ENCODE measurements around the gene ADAR. TPM values are rescaled to one million over a fixed set of nuclear protein-coding genes. Genes with fewer than 3 reads are reported as not detected.

ADAR gene
- total RNA-seq, 1 donor from 2014 or later = 275 TPM

DNA sequence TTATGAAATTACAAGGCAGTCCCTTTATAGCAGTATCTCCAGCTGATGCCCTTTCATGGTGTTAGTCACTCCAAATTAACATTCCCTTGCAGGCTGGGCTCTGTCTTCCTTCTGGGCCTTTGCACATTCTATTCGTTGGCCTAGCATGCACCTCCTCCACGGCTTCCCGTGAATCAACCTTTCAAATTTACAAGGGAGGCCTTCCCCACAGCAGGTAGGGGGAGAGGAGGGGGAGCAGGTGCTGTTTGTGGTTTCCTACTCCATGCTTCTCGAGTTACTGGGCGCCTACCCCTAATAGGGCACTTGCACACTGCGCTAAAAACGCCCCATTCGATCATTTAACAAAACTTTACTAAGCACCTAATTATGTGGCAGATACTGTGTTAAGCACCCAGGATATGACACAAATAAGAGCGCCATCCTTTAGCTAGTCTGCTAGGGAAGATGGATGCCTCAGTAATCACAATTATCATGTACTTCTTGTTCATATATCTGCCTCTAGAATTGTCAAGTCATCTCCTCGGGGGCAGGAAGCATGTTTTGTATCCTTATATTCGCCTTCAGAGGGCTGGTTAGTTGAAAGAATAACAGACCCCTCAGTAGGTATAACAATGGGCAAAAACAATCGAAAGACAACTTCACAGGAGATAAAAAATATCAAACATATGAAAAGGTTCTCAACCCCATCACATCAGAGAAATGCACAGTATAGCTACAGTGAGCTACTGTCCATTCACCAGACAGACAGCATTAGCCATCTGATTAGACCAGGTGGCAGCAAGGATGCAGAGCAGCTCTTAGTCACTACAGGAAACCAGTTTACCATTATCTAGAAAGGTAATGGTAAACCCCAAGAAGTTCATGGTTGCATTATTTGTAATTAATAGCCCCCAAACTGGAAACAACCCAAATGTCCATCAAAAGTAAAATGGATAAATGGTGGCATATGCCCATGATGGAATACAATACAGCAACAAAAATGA is 1.7 kb upstream of the ADAR start:
- no peak for DNase-seq (ENCODE audit: low read depth)
- Mint-ChIP-seq H3K4me3 (ENCODE audit: unreplicated experiment) (peak overlapping the region; percentile 94), H3K36me3 (ENCODE audit: low read depth, unreplicated experiment) (peaks cover 8% of the 10 kb centered on the region), H3K9me3 (ENCODE audit: unreplicated experiment) (no peaks in the 10 kb centered on the region), H3K27me3 (ENCODE audit: low read depth, unreplicated experiment) (no peaks in the 10 kb centered on the region), H3K27ac (ENCODE audit: unreplicated experiment) (peak overlapping the region; percentile 98), H3K4me1 (ENCODE audit: low read depth, unreplicated experiment) (peaks cover 42% of the 10 kb centered on the region)
- FAIRE-seq = no peak
- Histone ChIP-seq H3K4me3 (ENCODE audit: insufficient read depth, low read depth, low read length) (no peak overlapping the region), H3K9me3 (ENCODE audit: insufficient read depth, low read depth, low read length) (no peaks in the 10 kb centered on the region), H3K27me3 (ENCODE audit: insufficient read depth, low read length) (no peaks in the 10 kb centered on the region), H3K9ac (ENCODE audit: low read length) (peak overlapping the region; percentile 100), H3K4me1 (ENCODE audit: insufficient read depth, low read length) (peaks cover 21% of the 10 kb centered on the region), H3K36me3 (ENCODE audit: insufficient read depth, low read length) (no peaks in the 10 kb centered on the region), H4K20me1 (ENCODE audit: insufficient read depth, low read length) (peaks cover 69% of the 10 kb centered on the region), H3K79me2 (ENCODE audit: insufficient read depth, low read length) (peaks cover 93% of the 10 kb centered on the region), H2AFZ (ENCODE audit: low read depth, low read length) (no peak overlapping the region), H3K27ac (ENCODE audit: low read depth, low read length) (peak overlapping the region; percentile 98), H3K4me2 (ENCODE audit: low read length) (peak overlapping the region; percentile 100)
- TF ChIP-seq, protein P1, sequence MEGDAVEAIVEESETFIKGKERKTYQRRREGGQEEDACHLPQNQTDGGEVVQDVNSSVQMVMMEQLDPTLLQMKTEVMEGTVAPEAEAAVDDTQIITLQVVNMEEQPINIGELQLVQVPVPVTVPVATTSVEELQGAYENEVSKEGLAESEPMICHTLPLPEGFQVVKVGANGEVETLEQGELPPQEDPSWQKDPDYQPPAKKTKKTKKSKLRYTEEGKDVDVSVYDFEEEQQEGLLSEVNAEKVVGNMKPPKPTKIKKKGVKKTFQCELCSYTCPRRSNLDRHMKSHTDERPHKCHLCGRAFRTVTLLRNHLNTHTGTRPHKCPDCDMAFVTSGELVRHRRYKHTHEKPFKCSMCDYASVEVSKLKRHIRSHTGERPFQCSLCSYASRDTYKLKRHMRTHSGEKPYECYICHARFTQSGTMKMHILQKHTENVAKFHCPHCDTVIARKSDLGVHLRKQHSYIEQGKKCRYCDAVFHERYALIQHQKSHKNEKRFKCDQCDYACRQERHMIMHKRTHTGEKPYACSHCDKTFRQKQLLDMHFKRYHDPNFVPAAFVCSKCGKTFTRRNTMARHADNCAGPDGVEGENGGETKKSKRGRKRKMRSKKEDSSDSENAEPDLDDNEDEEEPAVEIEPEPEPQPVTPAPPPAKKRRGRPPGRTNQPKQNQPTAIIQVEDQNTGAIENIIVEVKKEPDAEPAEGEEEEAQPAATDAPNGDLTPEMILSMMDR (IDR thresholded peaks at IDR 0.05; ENCODE audit: insufficient read depth, low read depth, low read length) = no peak
- no peak for TF ChIP-seq EZH2 (IDR thresholded peaks at IDR 0.05; ENCODE audit: insufficient read depth, low read length)

DNA sequence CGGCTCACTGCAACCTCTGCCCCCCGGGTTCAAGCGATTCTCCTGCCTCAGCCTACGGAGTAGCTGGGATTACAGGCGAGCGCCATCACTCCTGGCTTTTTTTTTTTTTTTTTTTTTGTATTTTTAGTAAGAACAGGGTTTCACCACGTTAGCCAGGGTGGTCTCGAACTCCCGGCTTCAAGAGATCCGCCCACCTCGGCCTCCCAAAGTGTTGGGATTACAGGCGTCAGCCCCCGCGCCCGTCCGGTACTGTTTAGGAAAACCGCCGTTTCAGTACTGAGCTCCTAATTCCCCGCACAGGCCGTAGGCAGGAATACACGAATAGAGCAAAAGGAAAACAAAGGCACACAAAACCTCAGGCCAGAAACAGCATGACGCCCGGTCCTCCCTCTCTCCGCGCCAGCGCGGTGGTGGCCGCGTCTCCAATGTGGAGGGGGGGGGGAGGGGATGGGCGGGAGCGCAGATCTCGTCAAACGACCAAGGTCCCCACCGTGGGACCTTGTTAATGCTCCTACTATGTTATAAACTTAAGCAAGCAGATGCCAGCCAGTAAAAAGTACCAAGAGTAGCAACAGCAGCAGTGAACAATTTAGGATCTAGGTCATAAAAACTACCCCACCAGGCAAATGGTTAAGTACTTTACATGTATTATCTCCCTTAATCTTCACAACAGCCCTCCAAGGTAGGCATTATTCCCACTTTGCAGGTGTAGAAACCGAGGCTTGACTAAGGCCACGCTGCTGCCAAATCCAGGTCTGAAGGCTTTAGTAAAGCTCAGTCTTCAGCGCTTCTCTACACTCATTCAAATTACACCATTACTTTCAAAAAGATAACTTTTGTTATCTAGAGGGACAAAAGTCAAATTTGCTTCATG is 648 bp upstream of the ADAR start:
- Histone ChIP-seq H3K9ac (ENCODE audit: low read length) (peak overlapping the region; percentile 100), H3K9me3 (ENCODE audit: insufficient read depth, low read depth, low read length) (no peaks in the 10 kb centered on the region), H3K79me2 (ENCODE audit: insufficient read depth, low read length) (peaks cover 93% of the 10 kb centered on the region), H4K20me1 (ENCODE audit: insufficient read depth, low read length) (peaks cover 72% of the 10 kb centered on the region), H3K27ac (ENCODE audit: low read depth, low read length) (peak overlapping the region; percentile 98), H3K4me1 (ENCODE audit: insufficient read depth, low read length) (peaks cover 21% of the 10 kb centered on the region), H3K4me2 (ENCODE audit: low read length) (peak overlapping the region; percentile 100), H3K36me3 (ENCODE audit: insufficient read depth, low read length) (no peaks in the 10 kb centered on the region), H2AFZ (ENCODE audit: low read depth, low read length) (peak overlapping the region; percentile 86), H3K27me3 (ENCODE audit: insufficient read depth, low read length) (no peaks in the 10 kb centered on the region), H3K4me3 (ENCODE audit: insufficient read depth, low read depth, low read length) (peak overlapping the region; percentile 99)
- peaks cover 45% of the 10 kb centered on the region for H3K4me1 Mint-ChIP-seq (ENCODE audit: low read depth, unreplicated experiment)
- peaks cover 3% of the 10 kb centered on the region for H3K9me3 Mint-ChIP-seq (ENCODE audit: unreplicated experiment)
- H3K27me3 Mint-ChIP-seq (ENCODE audit: low read depth, unreplicated experiment) = no peaks in the 10 kb centered on the region
- TF ChIP-seq, protein P1 (IDR thresholded peaks at IDR 0.05; ENCODE audit: insufficient read depth, low read depth, low read length) = no peak
- H3K27ac Mint-ChIP-seq (ENCODE audit: unreplicated experiment) = peak overlapping the region; percentile 98
- DNase-seq (ENCODE audit: low read depth) = peak; percentile 51
- H3K36me3 Mint-ChIP-seq (ENCODE audit: low read depth, unreplicated experiment) = peaks cover 15% of the 10 kb centered on the region
- no peak for FAIRE-seq
- H3K4me3 Mint-ChIP-seq (ENCODE audit: unreplicated experiment) = peak overlapping the region; percentile 94
